Activated gamma-delta T cell (primary cell): ENCODE data around the gene ASAP2.
"Not testable (repeated sequence)": the region's sequence is repeated elsewhere in the genome, so short reads cannot be mapped to it uniquely, and the experiment has no call there.

Source experiments
- DNase-seq: peaks from one replicate; lab custom pipeline; 2025; lab: John Stamatoyannopoulos, UW

ASAP2 gene

GRCh38 chr2:9380702-9381628 is 174.4 kb downstream of the ASAP2 start:
- DNase-seq = no peak

DNA sequence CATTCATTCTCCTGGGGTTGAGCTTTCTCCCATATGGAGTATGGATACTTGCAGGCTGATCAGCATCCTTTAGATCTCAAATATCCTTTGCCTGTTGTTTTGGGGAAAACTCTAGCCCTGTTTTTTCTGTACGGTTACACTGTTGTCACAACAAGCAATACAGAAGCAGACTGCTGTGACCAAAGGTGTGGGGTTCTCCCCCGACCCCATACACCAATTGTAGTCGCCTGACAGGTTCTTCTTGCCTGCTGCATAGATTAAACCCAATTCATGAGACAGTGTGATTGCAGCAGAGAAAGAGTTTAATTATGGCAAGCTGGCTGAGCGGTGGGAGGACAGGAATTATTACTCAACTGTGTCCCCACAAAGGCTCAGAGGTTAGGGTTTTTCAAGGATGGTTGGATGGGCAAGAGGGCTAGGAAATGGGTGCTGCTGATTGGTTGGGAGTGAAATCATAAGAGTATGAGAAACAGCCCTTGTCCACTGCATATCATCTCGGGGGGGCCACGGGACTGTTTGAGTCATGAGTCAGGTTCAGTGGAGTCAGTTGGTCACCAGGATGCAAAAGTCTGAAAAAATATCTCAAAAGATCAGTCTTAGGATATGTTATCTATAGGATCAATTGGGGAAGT is 176.1 kb downstream of the ASAP2 start:
- DNase-seq = no peak

DNA sequence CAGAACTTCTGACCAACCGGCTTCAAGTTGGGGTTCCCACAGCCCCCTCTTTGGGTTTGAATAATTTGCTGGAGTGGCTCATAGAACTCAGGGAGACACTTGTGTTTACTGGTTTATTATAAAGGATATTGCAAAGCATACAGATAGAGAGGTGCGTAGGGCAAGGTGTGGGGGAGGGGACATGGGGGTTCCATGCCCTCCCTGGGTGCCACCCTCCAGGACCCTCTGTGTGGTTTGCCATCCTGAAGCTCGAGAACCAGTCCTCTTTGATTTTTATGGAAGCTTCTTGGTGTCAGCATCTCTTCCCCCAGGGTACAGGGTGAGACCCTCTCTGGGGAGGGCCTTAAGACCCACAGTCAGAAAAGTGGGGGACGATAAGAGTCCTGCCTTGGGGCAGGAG is 177.9 kb downstream of the ASAP2 start:
- DNase-seq = no peak

DNA sequence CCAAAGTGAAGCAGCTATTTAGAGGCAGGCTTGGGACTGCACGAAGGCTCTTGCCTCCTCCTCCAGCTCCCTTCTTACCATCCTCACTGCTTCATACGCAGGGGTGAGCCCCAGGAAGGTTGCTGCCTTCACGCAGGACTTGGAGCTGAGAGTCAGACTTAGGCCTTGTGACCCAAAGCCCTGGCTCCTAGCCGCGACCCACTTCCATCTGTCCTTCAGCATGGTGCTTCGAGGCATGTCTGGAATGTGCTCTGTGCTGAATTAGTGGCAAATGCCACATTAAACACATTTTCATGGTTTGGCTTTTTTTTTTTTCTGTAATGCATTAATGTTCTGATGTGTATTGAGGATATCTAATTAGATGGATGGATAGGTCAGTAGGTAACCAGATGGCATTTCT is 179.2 kb downstream of the ASAP2 start:
- no peak for DNase-seq

DNA sequence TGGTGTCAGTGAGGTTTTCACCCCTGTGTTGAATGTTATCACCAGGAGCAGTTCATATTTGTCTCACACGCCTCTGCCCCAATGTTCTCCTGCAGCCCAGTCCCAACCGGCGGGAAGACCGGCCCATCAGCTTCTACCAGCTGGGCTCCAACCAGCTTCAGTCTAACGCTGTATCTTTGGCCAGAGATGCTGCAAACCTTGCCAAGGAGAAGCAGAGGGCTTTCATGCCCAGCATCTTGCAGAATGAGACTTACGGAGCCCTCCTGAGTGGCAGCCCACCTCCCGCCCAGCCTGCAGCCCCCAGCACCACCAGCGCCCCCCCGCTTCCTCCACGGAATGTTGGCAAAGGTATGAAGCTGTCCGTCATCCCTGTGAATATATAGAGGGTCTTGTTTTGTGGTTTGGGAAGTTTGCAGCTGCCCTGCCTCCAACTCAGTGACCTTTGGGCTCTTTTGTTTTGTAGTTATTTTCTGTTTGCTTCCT is 181.6 kb downstream of the ASAP2 start:
- no peak for DNase-seq

GRCh38 chr2:9388950-9389911 is 182.6 kb downstream of the ASAP2 start:
- DNase-seq = no peak

DNA sequence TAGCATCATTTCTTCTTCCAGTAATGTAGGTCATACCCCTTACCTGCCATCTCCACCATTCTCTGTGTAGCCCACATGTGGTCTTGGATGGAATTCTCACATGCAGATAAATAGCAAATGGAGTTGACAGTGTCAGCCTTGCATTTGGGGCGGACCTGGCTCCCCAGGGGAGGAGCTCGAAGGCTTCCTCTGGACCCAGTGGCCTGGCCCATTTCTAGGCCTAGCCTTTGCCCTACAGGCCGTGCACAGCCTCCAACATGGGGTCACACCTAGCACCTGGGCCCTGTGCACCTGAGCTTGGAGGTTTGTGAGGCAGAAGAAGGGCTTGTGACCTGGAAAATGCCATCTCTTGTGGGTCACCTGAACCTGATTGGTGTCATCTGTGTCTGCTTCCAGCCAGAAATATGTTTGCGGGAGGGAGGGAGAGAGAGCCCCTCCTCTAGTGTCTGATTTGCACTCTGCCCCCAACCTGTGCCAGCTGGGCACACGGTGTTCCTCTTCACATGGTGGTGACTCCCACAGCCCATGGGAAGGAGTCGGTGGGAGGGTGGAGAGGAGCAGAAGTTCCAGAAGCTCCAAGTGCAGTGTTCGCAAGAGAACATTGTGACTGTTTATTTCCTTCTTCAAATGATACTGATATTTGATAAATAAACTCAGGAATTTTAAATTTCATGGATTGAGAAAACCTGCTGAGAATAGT is 183.7 kb downstream of the ASAP2 start:
- DNase-seq = no peak

GRCh38 chr2:9390991-9391390 is 184.4 kb downstream of the ASAP2 start:
- no peak for DNase-seq

DNA sequence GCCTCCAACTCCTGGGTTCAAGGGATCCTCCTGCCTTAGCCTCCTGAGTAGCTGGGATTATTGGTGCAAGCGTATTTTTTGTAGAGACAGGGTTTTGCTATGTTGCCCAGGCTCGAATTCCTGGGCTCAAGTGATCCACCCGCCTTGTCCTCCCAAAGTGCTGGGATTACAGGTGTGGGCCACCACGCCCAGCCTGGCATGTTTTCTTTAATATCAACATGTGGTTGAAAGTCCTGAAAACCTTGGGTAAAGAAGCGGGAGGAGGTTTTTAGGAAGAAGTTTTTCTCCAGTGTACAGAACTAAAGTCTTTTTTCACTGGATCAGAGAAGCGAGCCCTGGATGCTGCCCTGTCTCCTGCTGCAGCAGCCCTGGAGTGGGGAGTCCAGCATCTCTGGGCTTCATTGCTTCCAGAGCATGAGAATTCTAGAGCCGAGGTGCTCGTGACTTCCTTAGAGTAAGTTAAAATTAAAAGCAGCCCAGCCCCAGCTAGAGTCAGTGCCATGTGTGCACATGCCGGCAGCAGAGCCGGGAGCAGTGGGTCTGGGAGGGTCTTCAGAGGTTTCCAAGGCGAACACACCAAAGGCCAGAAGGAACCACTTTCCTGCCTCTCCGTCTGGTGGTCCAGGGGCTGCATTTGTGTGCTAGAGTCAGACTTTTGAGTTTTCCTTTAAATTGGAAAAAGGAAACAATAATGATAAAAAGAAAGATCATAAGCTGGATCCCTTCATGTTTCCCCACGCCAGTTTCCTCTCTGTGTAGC is 185.5 kb downstream of the ASAP2 start:
- no peak for DNase-seq

- DNase-seq = no peak
Observed at GRCh38 chr2:9392898-9393765, 186.5 kb downstream of the ASAP2 start.

DNA sequence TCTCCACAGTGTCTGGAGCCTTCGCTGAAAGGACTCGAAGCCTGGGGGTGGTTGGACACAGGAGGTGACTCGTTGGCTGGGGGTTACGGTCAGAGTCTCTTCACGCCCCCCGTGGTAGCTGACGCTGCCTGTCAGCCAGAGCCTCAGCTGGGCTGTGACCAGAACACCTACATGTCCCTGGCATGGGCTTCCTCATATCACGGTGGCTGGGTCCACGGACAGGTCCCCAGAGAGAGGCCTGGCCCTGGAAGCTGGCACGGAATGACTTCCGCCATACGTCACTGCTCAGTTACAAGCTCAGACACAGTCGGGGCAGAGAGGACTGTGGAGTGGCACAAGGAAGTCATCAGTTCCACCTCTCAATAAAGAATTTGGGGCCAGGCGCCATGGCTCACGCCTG is 188.2 kb downstream of the ASAP2 start:
- no peak for DNase-seq

DNA sequence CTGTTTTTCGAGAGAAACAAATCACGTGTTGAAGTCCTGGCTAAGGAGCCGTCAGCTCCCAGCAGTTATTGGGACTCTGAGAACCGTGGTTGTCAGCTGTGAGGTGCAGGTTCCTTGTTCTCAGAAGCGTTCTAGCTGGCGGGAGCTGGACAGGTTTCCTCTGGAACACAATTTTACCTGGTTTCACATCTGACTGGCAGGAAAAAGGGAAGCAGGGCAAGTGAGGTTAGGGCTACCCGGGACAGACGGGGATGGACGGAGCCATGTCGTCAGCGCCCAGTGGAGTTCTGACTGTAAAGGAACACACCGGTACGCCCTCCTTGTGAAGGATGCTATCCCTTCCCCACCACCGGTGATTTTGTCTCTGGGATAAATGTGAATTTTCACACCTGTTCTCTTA is 190.6 kb downstream of the ASAP2 start:
- no peak for DNase-seq

DNA sequence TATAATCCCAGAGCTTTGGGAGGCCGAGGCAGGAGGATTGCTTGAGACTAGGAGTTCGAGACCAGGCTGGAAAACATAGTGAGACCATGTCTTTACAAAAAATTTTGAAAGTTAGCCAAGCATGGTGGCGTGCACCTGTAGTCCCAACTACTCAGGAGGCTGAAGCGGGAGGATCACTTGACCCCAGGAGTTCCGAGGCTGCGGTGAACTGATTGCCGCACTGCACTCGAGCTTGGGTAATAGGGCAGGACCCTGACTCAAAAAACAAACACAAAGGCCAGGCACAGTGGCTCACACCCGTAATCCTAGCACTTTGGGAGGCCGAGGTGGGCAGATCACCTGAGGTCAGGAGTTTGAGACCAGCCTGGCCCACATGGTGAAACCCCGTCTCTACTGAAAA is 191.6 kb downstream of the ASAP2 start:
- DNase-seq = not testable (repeated sequence)

- DNase-seq = no peak
Observed at GRCh38 chr2:9398881-9399780, 192.5 kb downstream of the ASAP2 start.

DNA sequence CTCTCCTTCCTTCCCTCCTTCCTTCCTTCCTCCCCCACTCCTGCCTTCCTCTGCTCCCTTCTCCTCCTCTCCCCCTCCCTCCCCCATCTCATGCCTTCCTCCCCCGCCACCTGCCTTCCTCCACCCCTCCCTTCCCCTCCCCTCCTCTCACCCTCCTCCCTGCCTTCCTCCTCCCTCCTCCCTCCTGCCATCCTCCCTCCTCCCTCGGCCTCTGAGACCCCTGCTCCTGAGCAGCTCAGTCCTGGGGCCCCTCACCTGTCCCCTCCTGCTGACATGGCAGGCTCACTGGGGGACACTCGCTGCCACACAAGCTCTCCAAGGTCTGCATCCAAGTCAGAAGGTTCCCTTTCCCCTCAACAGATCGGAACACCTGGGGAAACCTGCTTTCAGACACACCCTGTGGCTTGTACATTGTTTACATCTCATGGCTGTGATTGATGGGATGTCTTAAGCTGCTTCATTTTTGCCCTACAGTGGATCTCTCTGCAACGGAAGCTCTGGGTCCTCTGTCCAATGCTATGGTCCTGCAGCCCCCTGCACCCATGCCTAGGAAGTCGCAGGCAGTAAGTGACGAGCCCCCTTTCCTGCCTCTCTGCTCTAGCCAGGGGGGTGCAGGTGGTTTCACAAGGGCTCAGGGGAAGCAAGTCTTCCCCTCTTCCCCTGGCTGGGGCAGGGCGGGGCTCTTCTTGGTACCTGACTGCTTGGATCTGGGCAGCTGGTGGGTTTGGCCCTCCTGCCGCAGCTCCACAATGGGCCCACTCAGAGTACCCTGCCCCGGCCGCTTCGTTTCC is 193.9 kb downstream of the ASAP2 start:
- no peak for DNase-seq

DNA sequence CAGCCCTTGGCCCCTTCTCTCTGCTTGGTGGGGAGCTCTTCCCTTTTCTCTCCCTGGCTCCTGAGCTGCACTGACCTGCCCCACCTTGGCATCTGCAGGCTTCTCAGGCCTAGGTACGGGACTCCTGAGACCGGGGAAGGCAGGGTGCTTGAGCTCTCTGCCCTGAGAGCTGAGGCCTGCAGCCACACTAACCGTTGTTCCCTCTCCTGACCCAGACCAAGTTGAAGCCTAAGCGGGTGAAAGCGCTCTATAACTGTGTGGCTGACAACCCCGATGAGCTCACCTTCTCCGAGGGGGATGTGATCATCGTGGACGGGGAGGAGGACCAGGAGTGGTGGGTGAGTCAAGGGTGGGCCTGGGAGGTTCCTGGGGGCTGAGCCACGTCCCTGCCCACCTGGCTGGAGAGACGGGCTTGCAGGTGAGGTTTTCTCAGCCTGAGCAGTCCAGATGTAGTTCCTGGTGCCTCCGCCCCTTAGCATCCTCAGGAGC is 194.5 kb downstream of the ASAP2 start:
- no peak for DNase-seq

- DNase-seq = no peak
Observed at GRCh38 chr2:9401646-9402371, 195.2 kb downstream of the ASAP2 start.
